Naive thymus-derived CD8-positive, alpha-beta T cell (primary cell): ENCODE data around the gene GRIN3B. TPM values are rescaled to one million over a fixed set of nuclear protein-coding genes. Genes with fewer than 3 reads are reported as not detected.

Source experiments
- ATAC-seq, 2 donors: fragments of 150-1000 bp; cut with Tn5 transposase in 1 of 2; sonication (Bioruptor Pico), chemical (Tn5 transposase) in 1 of 2; 1 replicate in 1 of 2; 2 replicates in 1 of 2; pipeline ENCODE4 v1.10.0; 2021; ENCODE audit warnings: mild to moderate bottlenecking in 2 of 2, moderate library complexity in 2 of 2
- POLR2A ChIA-PET: fragments of 350-600 bp; sonication (Branson Sonifier 250); formaldehyde crosslinking; loops from one replicate; lab custom pipeline; 2021; ENCODE audit warnings: antibody characterized with exemption; lab: Charles Lee
- DNase-seq, 10 donors: peaks; one replicate each; pipeline versions ENCODE4 v3.0.0 to v3.0.0-alpha.2; 2020 to 2022
- H3K27ac Mint-ChIP-seq, 10 donors: one replicate each; pipeline ENCODE4 v1.8.0; 2020 to 2022; ENCODE audit warnings: mild to moderate bottlenecking in 10 of 10, mixed read lengths in 10 of 10, moderate library complexity in 4 of 10, inconsistent platforms in 1 of 10
- H3K27me3 Mint-ChIP-seq, 5 donors: one replicate each; pipeline ENCODE4 v1.8.0; 2021 to 2022; ENCODE audit warnings: mixed read lengths in 5 of 5
- H3K36me3 Mint-ChIP-seq, 3 donors: one replicate each; pipeline ENCODE4 v1.8.0; 2020 to 2022; ENCODE audit warnings: mixed read lengths in 3 of 3, mild to moderate bottlenecking in 2 of 3, inconsistent platforms in 1 of 3
- H3K4me1 Mint-ChIP-seq, 4 donors: one replicate each; pipeline ENCODE4 v1.8.0; 2021 to 2022; ENCODE audit warnings: mixed read lengths in 4 of 4
- H3K4me3 Mint-ChIP-seq, 10 donors: one replicate each; pipeline ENCODE4 v1.8.0; 2020 to 2022; ENCODE audit warnings: mild to moderate bottlenecking in 10 of 10, mixed read lengths in 10 of 10, moderate library complexity in 6 of 10, inconsistent platforms in 1 of 10
- H3K9me3 Mint-ChIP-seq, 9 donors: one replicate each; pipeline ENCODE4 v1.8.0; 2020 to 2022; ENCODE audit warnings: mixed read lengths in 9 of 9, mild to moderate bottlenecking in 3 of 9, inconsistent platforms in 1 of 9, moderate library complexity in 1 of 9
- polyA plus RNA-seq, 3 donors: library from polyadenylated mRNA; unstranded; fragments of 300-500 nt; fragmentation: Illumina TruSeq; gene quantifications; one replicate each; pipeline ENCODE4 v1.2.3, GENCODE V29; 2021
- total RNA-seq, 8 experiments: library from RNA in 2 of 8; stranded (reverse) in 2 of 8; gene quantifications; one replicate each; pipeline ENCODE4 v1.2.3 and lab custom pipeline; 2021 to 2026

The GRIN3B gene
- total and polyA plus RNA-seq, 5 experiments from 2014 or later = not detected

DNA sequence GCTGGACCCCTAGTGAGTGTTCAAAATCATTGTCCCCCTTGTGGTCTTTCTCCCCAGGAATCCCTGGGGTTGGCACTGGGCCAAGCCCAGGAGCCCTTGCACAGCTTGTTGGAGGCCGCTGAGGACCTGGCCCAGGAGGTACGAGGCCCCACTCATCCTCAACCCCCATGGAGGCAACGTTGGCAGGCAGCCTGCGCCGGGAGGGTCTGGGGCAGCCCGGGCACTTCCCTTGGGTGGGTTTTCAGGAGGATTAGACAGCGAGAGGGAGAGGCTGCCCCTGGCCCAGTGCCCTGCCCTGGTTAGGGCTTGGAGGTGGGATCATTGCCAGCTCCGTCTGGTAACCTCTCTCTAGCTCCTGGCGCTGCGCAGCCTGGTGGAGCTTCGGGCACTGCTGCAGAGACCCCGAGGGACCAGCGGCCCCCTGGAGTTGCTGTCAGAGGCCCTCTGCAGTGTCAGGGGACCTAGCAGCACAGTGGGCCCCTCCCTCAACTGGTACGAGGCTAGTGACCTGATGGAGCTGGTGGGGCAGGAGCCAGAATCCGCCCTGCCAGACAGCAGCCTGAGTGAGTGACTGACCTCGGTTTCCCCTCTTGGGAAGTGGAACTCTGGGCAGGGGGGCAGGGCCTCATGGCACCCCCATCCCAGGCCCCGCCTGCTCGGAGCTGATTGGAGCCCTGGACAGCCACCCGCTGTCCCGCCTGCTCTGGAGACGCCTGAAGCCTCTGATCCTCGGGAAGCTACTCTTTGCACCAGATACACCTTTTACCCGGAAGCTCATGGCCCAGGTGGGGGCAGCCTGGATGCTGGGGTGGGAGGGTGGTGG lies 42.7 kb downstream of the GRIN3B start:
- DNase-seq (no peak), ATAC-seq (no peak)
- Mint-ChIP-seq H3K27ac (no peak overlapping the region), H3K4me3 (peak overlapping the region in 4 of 10 donors; percentile 26 to 99 (median 57)), H3K27me3 (no peaks in the 10 kb centered on the region), H3K4me1 (peaks cover 13 to 42% (median 32%) of the 10 kb centered on the region in 4 donors), H3K9me3 (no peaks in the 10 kb centered on the region), H3K36me3 (peaks cover 0 to 31% (median 5%) of the 10 kb centered on the region in 3 donors)
- POLR2A ChIA-PET = interaction anchor here (7.5 to 12.3 kb wide), 3 partner anchors 14 to 33 kb away, joined by 77 to 768 read pairs (median 400); partner anchors contain the start of genes ARHGAP45, CNN2, RNU6-2 and TMEM259

DNA sequence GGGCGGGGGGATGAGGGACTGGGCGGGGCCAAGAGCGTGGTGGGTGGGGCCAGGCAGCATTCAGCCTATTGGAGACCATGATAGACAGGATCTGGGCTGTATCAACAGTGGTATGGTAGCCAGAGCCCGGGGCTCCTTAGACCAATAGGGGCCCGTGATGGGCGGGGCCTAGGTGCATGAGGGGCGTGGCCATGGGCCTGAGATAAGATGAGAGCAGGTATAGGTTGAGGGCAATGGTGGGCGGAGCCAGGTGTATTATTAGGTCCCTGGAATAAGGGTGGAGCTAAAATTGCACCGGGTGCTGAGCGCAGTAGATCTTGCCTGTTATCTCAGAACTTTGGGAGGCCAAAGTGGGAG lies 45.0 kb downstream of the GRIN3B start:
- POLR2A ChIA-PET = interaction anchor here (1.2 to 12.3 kb wide), 4 partner anchors 12 to 42 kb away, joined by 3 to 400 read pairs (median 17); partner anchors contain the start of genes ARHGAP45, CNN2, RNU6-2 and TMEM259
- H3K9me3 Mint-ChIP-seq = no peaks in the 10 kb centered on the region
- peak overlapping the region in 6 of 10 donors; percentile 13 to 76 (median 60) for H3K27ac Mint-ChIP-seq
- H3K27me3 Mint-ChIP-seq = no peaks in the 10 kb centered on the region
- H3K4me3 Mint-ChIP-seq = peak overlapping the region in 1 of 10 donors; percentile 35
- DNase-seq = peak in 5 of 10 donors; percentile 63 to 72 (median 67)
- peak; percentile 28 to 74 for ATAC-seq
- H3K4me1 Mint-ChIP-seq = peaks cover 6 to 23% (median 10%) of the 10 kb centered on the region in 4 donors
- peaks cover 0 to 29% (median 4%) of the 10 kb centered on the region in 3 donors for H3K36me3 Mint-ChIP-seq

DNA sequence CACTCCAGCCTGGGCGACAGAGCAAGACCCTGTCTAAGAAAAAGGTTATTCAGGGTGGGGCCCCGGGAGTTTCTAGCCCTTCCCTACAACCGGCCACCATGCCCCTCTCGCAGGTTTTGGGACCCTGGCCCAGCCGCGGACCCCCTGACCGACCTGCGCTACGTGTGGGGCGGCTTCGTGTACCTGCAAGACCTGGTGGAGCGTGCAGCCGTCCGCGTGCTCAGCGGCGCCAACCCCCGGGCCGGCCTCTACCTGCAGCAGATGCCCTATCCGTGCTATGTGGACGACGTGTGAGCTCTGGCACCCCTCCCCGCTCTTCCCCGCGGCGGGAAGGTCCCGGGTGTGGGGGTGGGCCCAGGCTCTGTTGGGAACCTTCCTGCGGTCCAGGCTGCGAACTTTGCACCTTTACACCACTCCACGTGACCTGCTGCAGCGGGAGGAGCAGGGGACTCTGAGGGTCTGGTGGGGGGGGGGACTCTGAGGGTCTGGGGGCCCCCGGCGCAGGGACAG lies 46.0 kb downstream of the GRIN3B start:
- Mint-ChIP-seq H3K4me1 (peaks cover 0 to 17% (median 3%) of the 10 kb centered on the region in 4 donors), H3K27me3 (no peaks in the 10 kb centered on the region), H3K36me3 (peaks cover 0 to 29% (median 2%) of the 10 kb centered on the region in 3 donors), H3K9me3 (no peaks in the 10 kb centered on the region), H3K4me3 (no peak overlapping the region), H3K27ac (no peak overlapping the region)
- POLR2A ChIA-PET = interaction anchor here (0.9 to 12.3 kb wide), 8 partner anchors 7 to 41 kb away, joined by 3 to 400 read pairs (median 6); partner anchors contain the start of genes ABCA7, ARHGAP45, CNN2 and RNU6-2
- DNase-seq (no peak), ATAC-seq (no peak)

DNA sequence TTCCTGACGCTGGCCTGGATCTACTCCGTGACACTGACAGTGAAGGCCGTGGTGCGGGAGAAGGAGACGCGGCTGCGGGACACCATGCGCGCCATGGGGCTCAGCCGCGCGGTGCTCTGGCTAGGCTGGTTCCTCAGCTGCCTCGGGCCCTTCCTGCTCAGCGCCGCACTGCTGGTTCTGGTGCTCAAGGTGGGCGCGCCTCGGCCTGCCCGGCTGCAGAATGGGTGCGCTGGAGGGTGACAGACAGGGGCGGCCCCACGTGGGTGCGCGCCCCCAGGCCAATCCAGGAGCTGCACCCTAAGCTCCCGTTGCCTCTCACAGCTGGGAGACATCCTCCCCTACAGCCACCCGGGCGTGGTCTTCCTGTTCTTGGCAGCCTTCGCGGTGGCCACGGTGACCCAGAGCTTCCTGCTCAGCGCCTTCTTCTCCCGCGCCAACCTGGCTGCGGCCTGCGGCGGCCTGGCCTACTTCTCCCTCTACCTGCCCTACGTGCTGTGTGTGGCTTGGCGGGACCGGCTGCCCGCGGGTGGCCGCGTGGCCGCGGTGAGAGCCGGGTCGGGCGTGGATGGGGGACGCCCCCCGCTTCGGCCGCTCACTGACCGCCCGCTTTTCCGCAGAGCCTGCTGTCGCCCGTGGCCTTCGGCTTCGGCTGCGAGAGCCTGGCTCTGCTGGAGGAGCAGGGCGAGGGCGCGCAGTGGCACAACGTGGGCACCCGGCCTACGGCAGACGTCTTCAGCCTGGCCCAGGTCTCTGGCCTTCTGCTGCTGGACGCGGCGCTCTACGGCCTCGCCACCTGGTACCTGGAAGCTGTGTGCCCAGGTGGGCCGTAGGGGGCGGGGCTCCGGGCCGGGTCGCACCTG lies 46.8 kb downstream of the GRIN3B start:
- H3K27ac Mint-ChIP-seq = peak overlapping the region in 2 of 10 donors; percentile 22 to 40
- peaks cover 0 to 29% (median 2%) of the 10 kb centered on the region in 3 donors for H3K36me3 Mint-ChIP-seq
- no peaks in the 10 kb centered on the region for H3K9me3 Mint-ChIP-seq
- ATAC-seq = no peak
- no peak for DNase-seq
- no peak overlapping the region for H3K4me3 Mint-ChIP-seq
- POLR2A ChIA-PET = interaction anchor here (1.0 to 12.3 kb wide), 10 partner anchors 8 to 47 kb away, joined by 3 to 400 read pairs (median 11); partner anchors contain the start of genes ABCA7, ARHGAP45, CNN2 and RNU6-2
- H3K4me1 Mint-ChIP-seq = peaks cover 2 to 17% (median 3%) of the 10 kb centered on the region in 4 donors
- H3K27me3 Mint-ChIP-seq = no peaks in the 10 kb centered on the region

DNA sequence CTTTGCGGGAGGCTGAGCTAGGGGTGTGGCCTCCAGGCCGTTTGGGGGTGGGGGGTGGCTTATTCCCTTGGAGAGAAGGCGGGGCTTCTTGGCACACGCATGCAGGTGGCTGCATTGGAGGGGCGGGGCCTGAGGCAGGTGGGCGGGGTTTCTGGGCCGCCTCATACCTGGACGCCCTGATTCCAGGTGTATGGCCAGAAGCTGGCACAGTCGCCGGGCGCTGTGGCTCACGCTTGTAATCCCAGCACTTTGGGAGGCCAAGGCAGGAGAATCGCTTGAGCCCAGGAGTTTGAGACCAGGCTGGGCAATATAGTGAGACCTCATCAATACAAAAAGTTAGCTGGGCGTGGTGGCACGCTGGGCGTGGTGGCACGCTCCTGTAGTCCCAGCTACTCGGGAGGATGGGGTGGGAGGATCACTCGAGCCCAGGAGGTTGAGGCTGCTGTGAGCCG lies 47.5 kb downstream of the GRIN3B start:
- H3K4me1 Mint-ChIP-seq = peaks cover 2 to 14% (median 3%) of the 10 kb centered on the region in 4 donors
- H3K36me3 Mint-ChIP-seq = peaks cover 0 to 26% (median 2%) of the 10 kb centered on the region in 3 donors
- no peak for ATAC-seq
- H3K9me3 Mint-ChIP-seq = no peaks in the 10 kb centered on the region
- no peak overlapping the region for H3K4me3 Mint-ChIP-seq
- no peaks in the 10 kb centered on the region for H3K27me3 Mint-ChIP-seq
- no peak for DNase-seq
- no peak overlapping the region for H3K27ac Mint-ChIP-seq
- POLR2A ChIA-PET = interaction anchor here (0.7 to 6.4 kb wide), 13 partner anchors 8 to 159 kb away, joined by 3 to 43 read pairs (median 5); partner anchors contain the start of genes ABCA7, ARHGAP45 and CNN2

DNA sequence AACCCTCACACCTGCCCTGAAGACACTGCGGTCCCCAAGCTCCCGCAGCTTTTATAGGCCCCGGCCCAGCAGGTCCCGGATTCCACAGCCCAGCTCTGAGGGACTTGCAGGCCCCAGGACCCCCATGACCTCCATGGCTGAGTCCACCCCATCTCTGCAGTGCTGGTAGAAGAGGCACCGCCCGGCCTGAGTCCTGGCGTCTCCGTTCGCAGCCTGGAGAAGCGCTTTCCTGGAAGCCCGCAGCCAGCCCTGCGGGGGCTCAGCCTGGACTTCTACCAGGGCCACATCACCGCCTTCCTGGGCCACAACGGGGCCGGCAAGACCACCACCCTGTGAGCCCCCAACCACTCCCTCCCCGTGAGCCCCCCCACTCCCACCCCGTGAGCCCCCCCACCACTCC lies 48.9 kb downstream of the GRIN3B start:
- Mint-ChIP-seq H3K27me3 (no peaks in the 10 kb centered on the region), H3K27ac (no peak overlapping the region), H3K4me1 (peaks cover 2 to 14% (median 4%) of the 10 kb centered on the region in 4 donors), H3K9me3 (peaks cover 0 to 3% (median 0%) of the 10 kb centered on the region in 9 donors), H3K4me3 (no peak overlapping the region), H3K36me3 (peaks cover 0 to 24% (median 2%) of the 10 kb centered on the region in 3 donors)
- POLR2A ChIA-PET = interaction anchor here (0.5 to 6.4 kb wide), 10 partner anchors 8 to 67 kb away, joined by 3 to 43 read pairs (median 4); partner anchors contain the start of genes ABCA7, ARHGAP45, CNN2 and RNU6-2
- no peak for ATAC-seq
- DNase-seq = no peak

DNA sequence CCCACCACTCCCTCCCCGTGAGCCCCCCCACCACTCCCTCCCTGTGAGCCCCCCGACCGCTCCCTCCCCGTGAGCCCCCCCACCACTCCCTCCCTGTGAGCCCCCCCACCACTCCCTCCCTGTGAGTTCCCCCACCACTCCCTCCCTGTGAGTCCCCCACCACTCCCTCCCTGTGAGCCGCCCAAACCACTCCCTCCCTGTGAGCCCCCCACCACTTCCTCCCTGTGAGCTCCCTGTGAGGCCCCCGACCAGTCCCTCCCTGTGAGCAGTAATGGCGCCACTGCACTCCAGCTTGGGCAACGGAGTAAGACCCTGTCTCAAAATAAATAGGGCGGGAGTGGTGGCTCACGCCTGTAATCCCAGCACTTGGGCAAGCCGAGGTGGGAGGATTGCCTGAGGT lies 49.6 kb downstream of the GRIN3B start:
- Mint-ChIP-seq H3K27ac (peak overlapping the region in 2 of 10 donors; percentile 3 to 67), H3K9me3 (peaks cover 0 to 3% (median 0%) of the 10 kb centered on the region in 9 donors), H3K27me3 (no peaks in the 10 kb centered on the region), H3K4me1 (peaks cover 2 to 14% (median 4%) of the 10 kb centered on the region in 4 donors), H3K36me3 (peaks cover 0 to 18% (median 5%) of the 10 kb centered on the region in 3 donors), H3K4me3 (no peak overlapping the region)
- POLR2A ChIA-PET = interaction anchor here (0.5 to 6.4 kb wide), 6 partner anchors 10 to 66 kb away, joined by 3 to 43 read pairs (median 4); partner anchors contain the start of genes ABCA7 and ARHGAP45
- DNase-seq = no peak
- ATAC-seq = no peak

DNA sequence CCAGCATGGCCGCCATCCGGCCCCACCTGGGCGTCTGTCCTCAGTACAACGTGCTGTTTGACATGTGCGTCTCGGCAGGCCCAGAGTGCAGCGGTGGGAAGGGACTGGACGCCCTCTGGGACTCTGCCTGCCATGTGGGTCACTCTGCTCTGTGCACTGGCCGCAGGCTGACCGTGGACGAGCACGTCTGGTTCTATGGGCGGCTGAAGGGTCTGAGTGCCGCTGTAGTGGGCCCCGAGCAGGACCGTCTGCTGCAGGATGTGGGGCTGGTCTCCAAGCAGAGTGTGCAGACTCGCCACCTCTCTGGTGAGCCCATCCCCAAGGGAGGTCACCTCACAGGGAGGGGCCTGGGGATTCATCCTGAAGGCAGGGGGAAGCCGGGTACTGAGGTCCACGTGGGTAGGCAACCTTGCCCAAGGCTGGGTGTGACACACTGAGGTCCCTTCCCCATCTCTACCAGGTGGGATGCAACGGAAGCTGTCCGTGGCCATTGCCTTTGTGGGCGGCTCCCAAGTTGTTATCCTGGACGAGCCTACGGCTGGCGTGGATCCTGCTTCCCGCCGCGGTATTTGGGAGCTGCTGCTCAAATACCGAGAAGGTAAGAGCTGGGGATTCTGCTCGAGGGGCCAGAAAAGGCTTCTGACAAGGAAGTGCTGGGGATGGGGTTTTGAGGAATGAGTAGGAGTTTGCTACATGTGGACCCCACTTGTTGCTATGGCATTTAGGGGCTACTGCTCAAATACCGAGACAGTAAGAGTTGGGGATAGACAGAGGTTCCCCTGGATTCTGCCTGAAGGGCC lies 51.0 kb downstream of the GRIN3B start:
- ATAC-seq (no peak), DNase-seq (no peak)
- H3K27me3 Mint-ChIP-seq = no peaks in the 10 kb centered on the region
- POLR2A ChIA-PET = interaction anchor here (0.9 to 8.4 kb wide), 6 partner anchors 9 to 141 kb away, joined by 3 to 173 read pairs (median 17); partner anchors contain the start of genes ABCA7, ARHGAP45 and CNN2
- H3K9me3 Mint-ChIP-seq = peaks cover 0 to 9% (median 0%) of the 10 kb centered on the region in 9 donors
- peaks cover 2 to 13% (median 3%) of the 10 kb centered on the region in 4 donors for H3K4me1 Mint-ChIP-seq
- no peak overlapping the region for H3K4me3 Mint-ChIP-seq
- H3K36me3 Mint-ChIP-seq = peaks cover 0 to 19% (median 7%) of the 10 kb centered on the region in 3 donors
- peak overlapping the region in 3 of 10 donors; percentile 43 to 77 (median 69) for H3K27ac Mint-ChIP-seq

DNA sequence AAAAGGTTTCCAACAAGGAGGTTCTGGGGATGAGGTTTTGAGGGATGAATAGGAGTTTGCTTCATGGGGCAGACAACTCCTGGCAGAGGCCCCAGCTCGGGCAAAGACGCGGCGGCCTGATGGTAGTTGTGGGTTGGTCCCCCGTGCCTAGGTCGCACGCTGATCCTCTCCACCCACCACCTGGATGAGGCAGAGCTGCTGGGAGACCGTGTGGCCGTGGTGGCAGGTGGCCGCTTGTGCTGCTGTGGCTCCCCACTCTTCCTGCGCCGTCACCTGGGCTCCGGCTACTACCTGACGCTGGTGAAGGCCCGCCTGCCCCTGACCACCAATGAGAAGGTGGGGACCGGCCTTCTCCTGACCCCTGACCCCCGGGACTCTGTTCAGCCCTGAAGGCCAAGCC lies 51.6 kb downstream of the GRIN3B start:
- peak overlapping the region in 2 of 10 donors; percentile 43 to 77 for H3K27ac Mint-ChIP-seq
- no peaks in the 10 kb centered on the region for H3K27me3 Mint-ChIP-seq
- POLR2A ChIA-PET = interaction anchor here (1.0 to 8.4 kb wide), 4 partner anchors 12 to 31 kb away, joined by 3 to 173 read pairs (median 37); partner anchors contain the start of genes ABCA7, ARHGAP45 and CNN2
- H3K4me1 Mint-ChIP-seq = peaks cover 2 to 18% (median 8%) of the 10 kb centered on the region in 4 donors
- H3K9me3 Mint-ChIP-seq = peaks cover 0 to 15% (median 5%) of the 10 kb centered on the region in 9 donors
- DNase-seq (peak in 1 of 10 donors; percentile 5), ATAC-seq (no peak)
- H3K4me3 Mint-ChIP-seq = no peak overlapping the region
- peaks cover 6 to 23% (median 13%) of the 10 kb centered on the region in 3 donors for H3K36me3 Mint-ChIP-seq

DNA sequence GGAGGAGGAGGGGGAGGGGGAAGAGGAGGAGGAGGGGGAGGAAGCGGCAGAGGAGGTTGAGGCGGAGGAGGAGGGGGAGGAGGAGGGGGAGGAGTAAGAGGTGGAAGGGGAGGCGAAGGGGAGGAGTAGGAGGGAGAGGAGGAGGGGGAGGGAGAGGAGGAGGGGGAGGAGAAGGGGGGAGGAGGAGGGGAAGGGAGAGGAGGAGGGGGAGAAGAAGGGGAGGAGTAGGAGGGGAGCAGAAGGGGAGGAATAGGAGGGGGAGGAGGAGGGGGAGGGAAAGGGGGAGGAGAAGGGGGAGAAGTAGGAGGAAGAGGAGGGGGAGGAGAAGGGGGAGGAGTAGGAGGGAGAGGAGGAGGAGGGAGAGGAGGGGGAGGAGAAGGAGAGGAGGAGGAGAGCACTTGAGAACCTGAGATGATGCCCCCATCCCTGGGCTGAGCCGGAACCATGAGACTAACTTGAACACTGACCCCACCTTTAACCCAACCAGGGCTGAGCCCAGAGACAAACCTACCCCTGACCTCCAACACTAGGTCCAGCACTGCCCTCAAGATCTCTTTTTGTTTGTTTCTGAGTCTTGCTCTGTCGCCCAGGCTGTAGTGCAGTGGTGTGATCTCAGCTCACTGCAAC lies 52.2 kb downstream of the GRIN3B start:
- Mint-ChIP-seq H3K9me3 (peaks cover 0 to 21% (median 12%) of the 10 kb centered on the region in 9 donors), H3K27ac (peak overlapping the region in 3 of 10 donors; percentile 48 to 77 (median 55)), H3K36me3 (peaks cover 11 to 28% (median 20%) of the 10 kb centered on the region in 3 donors), H3K27me3 (no peaks in the 10 kb centered on the region), H3K4me3 (no peak overlapping the region), H3K4me1 (peaks cover 7 to 24% (median 14%) of the 10 kb centered on the region in 4 donors)
- DNase-seq (no peak), ATAC-seq (peak in 1 of 2 donors; percentile 14)
- POLR2A ChIA-PET = interaction anchor here (4.8 to 8.4 kb wide), 4 partner anchors 13 to 30 kb away, joined by 31 to 173 read pairs (median 58); partner anchors contain the start of genes ABCA7 and ARHGAP45
